Measurements from ENCODE around the gene EVI2B.

EVI2B gene

GRCh38 chr17:31294231-31294630 lies 19.6 kb downstream of the EVI2B start:
- Histone ChIP-seq H3K9me3 (ENCODE audit: insufficient read depth, low read length) (no peaks in the 10 kb centered on the region), H3K79me2 (ENCODE audit: insufficient read depth, low read length) (no peaks in the 10 kb centered on the region), H3F3A (ENCODE audit: insufficient read depth) (no peaks in the 10 kb centered on the region), H3K27ac (ENCODE audit: low read depth, low read length) (no peak overlapping the region), H4K20me1 (ENCODE audit: low read depth, low read length) (no peaks in the 10 kb centered on the region), H3K9ac (ENCODE audit: low read length) (no peak overlapping the region), H3K9me2 (replicated peaks; ENCODE audit: insufficient read depth, low read length) (no peaks in the 10 kb centered on the region), H2AFZ (ENCODE audit: low read depth, low read length, severe bottlenecking) (no peak overlapping the region), H3K27me3 (ENCODE audit: low read length) (no peaks in the 10 kb centered on the region), H3K4me3 (ENCODE audit: insufficient read depth, low read length, poor library complexity, severe bottlenecking) (no peak overlapping the region), H3K4me2 (ENCODE audit: low read depth, low read length, poor library complexity, severe bottlenecking) (no peak overlapping the region), H3K36me3 (ENCODE audit: low read length) (no peaks in the 10 kb centered on the region)
- TF ChIP-seq CTCF (IDR thresholded peaks at IDR 0.05; ENCODE audit: insufficient read depth, low read length, poor library complexity, severe bottlenecking) (no peak), EZH2phosphoT487 (conservative IDR thresholded peaks at IDR 0.05; ENCODE audit: low read length) (no peak)

- H2AFZ ChIP-seq (ENCODE audit: low read depth, low read length, severe bottlenecking): no peak overlapping the region
- no peaks in the 10 kb centered on the region for H4K20me1 ChIP-seq (ENCODE audit: low read depth, low read length)
- no peaks in the 10 kb centered on the region for H3K9me3 ChIP-seq (ENCODE audit: insufficient read depth, low read length)
- H3K4me3 ChIP-seq (ENCODE audit: insufficient read depth, low read length, poor library complexity, severe bottlenecking): no peak overlapping the region
- TF ChIP-seq CTCF (IDR thresholded peaks at IDR 0.05; ENCODE audit: insufficient read depth, low read length, poor library complexity, severe bottlenecking) (no peak), EZH2phosphoT487 (conservative IDR thresholded peaks at IDR 0.05; ENCODE audit: low read length) (no peak)
- no peaks in the 10 kb centered on the region for H3K9me2 ChIP-seq (replicated peaks; ENCODE audit: insufficient read depth, low read length)
- no peaks in the 10 kb centered on the region for H3F3A ChIP-seq (ENCODE audit: insufficient read depth)
- H3K9ac ChIP-seq (ENCODE audit: low read length): no peak overlapping the region
- no peak overlapping the region for H3K27ac ChIP-seq (ENCODE audit: low read depth, low read length)
- H3K4me2 ChIP-seq (ENCODE audit: low read depth, low read length, poor library complexity, severe bottlenecking): no peak overlapping the region
- no peaks in the 10 kb centered on the region for H3K27me3 ChIP-seq (ENCODE audit: low read length)
- no peaks in the 10 kb centered on the region for H3K79me2 ChIP-seq (ENCODE audit: insufficient read depth, low read length)
- H3K36me3 ChIP-seq (ENCODE audit: low read length): no peaks in the 10 kb centered on the region
Measured at GRCh38 chr17:31293581-31293980, 20.3 kb downstream of the EVI2B start.

GRCh38 chr17:31291820-31292219 lies 22.0 kb downstream of the EVI2B start:
- no peak overlapping the region for H2AFZ ChIP-seq (ENCODE audit: low read depth, low read length, severe bottlenecking)
- H3K9ac ChIP-seq (ENCODE audit: low read length): no peak overlapping the region
- no peak overlapping the region for H3K4me3 ChIP-seq (ENCODE audit: insufficient read depth, low read length, poor library complexity, severe bottlenecking)
- no peaks in the 10 kb centered on the region for H3F3A ChIP-seq (ENCODE audit: insufficient read depth)
- no peak overlapping the region for H3K4me2 ChIP-seq (ENCODE audit: low read depth, low read length, poor library complexity, severe bottlenecking)
- TF ChIP-seq CTCF (IDR thresholded peaks at IDR 0.05; ENCODE audit: insufficient read depth, low read length, poor library complexity, severe bottlenecking): no peak
- no peak for TF ChIP-seq EZH2phosphoT487 (conservative IDR thresholded peaks at IDR 0.05; ENCODE audit: low read length)
- no peaks in the 10 kb centered on the region for H3K27me3 ChIP-seq (ENCODE audit: low read length)
- H3K27ac ChIP-seq (ENCODE audit: low read depth, low read length): no peak overlapping the region
- no peaks in the 10 kb centered on the region for H3K79me2 ChIP-seq (ENCODE audit: insufficient read depth, low read length)
- H4K20me1 ChIP-seq (ENCODE audit: low read depth, low read length): no peaks in the 10 kb centered on the region
- H3K36me3 ChIP-seq (ENCODE audit: low read length): no peaks in the 10 kb centered on the region
- H3K9me3 ChIP-seq (ENCODE audit: insufficient read depth, low read length): no peaks in the 10 kb centered on the region
- no peaks in the 10 kb centered on the region for H3K9me2 ChIP-seq (replicated peaks; ENCODE audit: insufficient read depth, low read length)

All from SU-DHL-6 (cell line).